GM12878 (cell line): ENCODE results near the gene TMCC3. TPM values are rescaled to one million over a fixed set of nuclear protein-coding genes. Genes with fewer than 3 reads are reported as not detected.

Source experiments
- ASH2L ChIP-seq: fragments of 300-600, 200-600 bp; sonication (generic); IDR thresholded peaks from 2 replicates; pipeline ENCODE4 v1.6.1; 2017; ENCODE audit warnings: low read depth, mild to moderate bottlenecking, borderline replicate concordance
- BACH1 ChIP-seq: fragments of 450-650 bp; IDR thresholded peaks from 2 replicates; pipeline ENCODE4 v1.6.1; 2017; ENCODE audit warnings: mild to moderate bottlenecking, borderline replicate concordance
- BCL3 ChIP-seq: IDR thresholded peaks from 2 replicates; pipeline ENCODE4 v1.6.1; 2011; ENCODE audit warnings: borderline replicate concordance, low read depth, mild to moderate bottlenecking, moderate library complexity, low read length; ENCODE audit not compliant: insufficient read depth, poor library complexity, severe bottlenecking
- BMI1 ChIP-seq: fragments of 450-650 bp; IDR thresholded peaks from 2 replicates; pipeline ENCODE4 v1.6.1; 2016; ENCODE audit warnings: mild to moderate bottlenecking, moderate library complexity, borderline replicate concordance
- CBFB ChIP-seq: IDR thresholded peaks from 2 replicates; pipeline ENCODE4 v1.6.1; 2016; ENCODE audit warnings: antibody characterized with exemption, low read depth
- CREM ChIP-seq: IDR thresholded peaks from 2 replicates; pipeline ENCODE4 v1.6.1; 2014; ENCODE audit warnings: antibody characterized with exemption, low read depth
- DPF2 ChIP-seq: fragments of 450-650 bp; IDR thresholded peaks from 2 replicates; pipeline ENCODE4 v1.6.1; 2017; ENCODE audit warnings: mild to moderate bottlenecking
- E2F4 ChIP-seq: IDR thresholded peaks from 2 replicates; pipeline ENCODE4 v1.6.1; 2012; ENCODE audit warnings: low read depth, low read length, improper control_type of control experiment
- EED ChIP-seq: sonication (generic); IDR thresholded peaks from 2 replicates; pipeline ENCODE4 v1.6.1; 2016; ENCODE audit warnings: antibody characterized with exemption, low read depth
- FOXM1 ChIP-seq: IDR thresholded peaks from 2 replicates; pipeline ENCODE4 v1.6.1; 2012; ENCODE audit warnings: low read depth, mild to moderate bottlenecking, inconsistent platforms, low read length, moderate library complexity
- HDAC6 ChIP-seq: fragments of 200-600 bp; sonication (generic); IDR thresholded peaks from one replicate; pipeline ENCODE4 v1.8.0; 2017; ENCODE audit warnings: antibody characterized with exemption; ENCODE audit not compliant: unreplicated experiment
- IKZF1 ChIP-seq: fragments of 450-650 bp; conservative IDR thresholded peaks from 2 replicates; pipeline ENCODE4 v1.6.1; 2017; ENCODE audit warnings: antibody characterized with exemption, mild to moderate bottlenecking
- MEF2A ChIP-seq: IDR thresholded peaks from 2 replicates; pipeline ENCODE4 v1.6.1; 2011; ENCODE audit warnings: low read depth, mild to moderate bottlenecking, low read length, moderate library complexity; ENCODE audit not compliant: insufficient read depth
- RAD21 ChIP-seq: IDR thresholded peaks from 2 replicates; pipeline ENCODE4 v1.6.1; 2011; ENCODE audit warnings: mild to moderate bottlenecking, low read depth, low read length, moderate library complexity; ENCODE audit not compliant: insufficient read depth
- REST ChIP-seq: IDR thresholded peaks from 2 replicates; pipeline ENCODE4 v1.6.1; 2012; ENCODE audit warnings: mild to moderate bottlenecking, low read depth, low read length
- RUNX3 ChIP-seq: IDR thresholded peaks from 2 replicates; pipeline ENCODE4 v1.6.1; 2012; ENCODE audit warnings: low read length, inconsistent platforms
- SIN3A ChIP-seq: IDR thresholded peaks from 2 replicates; pipeline ENCODE4 v1.6.1; 2012; ENCODE audit warnings: low read depth, low read length, improper control_type of control experiment
- STAT3 ChIP-seq: IDR thresholded peaks from 2 replicates; pipeline ENCODE4 v1.6.1; 2011; ENCODE audit warnings: low read depth, low read length, improper control_type of control experiment
- SUZ12 ChIP-seq: fragments of 200-600 bp; sonication (generic); IDR thresholded peaks from one replicate; pipeline ENCODE4 v1.6.1; 2018; ENCODE audit warnings: antibody characterized with exemption, mild to moderate bottlenecking; ENCODE audit not compliant: unreplicated experiment
- USF2 ChIP-seq: IDR thresholded peaks from 2 replicates; pipeline ENCODE4 v1.6.1; 2011; ENCODE audit warnings: low read depth, low read length, improper control_type of control experiment, borderline replicate concordance
- YY1 ChIP-seq: IDR thresholded peaks from 2 replicates; pipeline ENCODE4 v1.6.1; 2011; ENCODE audit warnings: low read depth, mild to moderate bottlenecking, low read length
- ZBED1 ChIP-seq: IDR thresholded peaks from 2 replicates; pipeline ENCODE4 v1.6.1; 2016; ENCODE audit warnings: borderline replicate concordance
- ZSCAN29 ChIP-seq: fragments of 450-650 bp; IDR thresholded peaks from 2 replicates; pipeline ENCODE4 v1.6.1; 2017; ENCODE audit warnings: mild to moderate bottlenecking, moderate library complexity
- polyA plus RNA-seq, 11 experiments: library from polyadenylated mRNA; depleted of rRNA in 4 of 11; unstranded in 6 of 11; stranded (reverse) in 5 of 11; fragments of >200 nt; fragmentation: Nextera tagmentation in 4 of 11; fragmentation: Illumina TruSeq in 1 of 11; extraction: Ambion mirVana in 4 of 11; extraction: Trizol in 1 of 11; gene quantifications; 1 replicate in 1 of 11; 2 replicates in 10 of 11; pipeline versions ENCODE4 v1.2.1 to v1.2.3, GENCODE V29; 2011 to 2016; ENCODE audit warnings: inconsistent platforms in 2 of 11, missing spikeins in 2 of 11, low read depth in 1 of 11
- total RNA-seq, 4 experiments: library from RNA; depleted of rRNA in 3 of 4; stranded (reverse); fragments of >200 nt in 3 of 4; fragmentation: Illumina TruSeq in 1 of 4; extraction: Trizol in 1 of 4; gene quantifications; 2 replicates each; pipeline versions ENCODE4 v1.2.1 to v1.2.3, GENCODE V29; 2013 to 2021
- TF ChIP-seq, protein P1 (sequence below): fragments of 450-650 bp; IDR thresholded peaks from 2 replicates; pipeline ENCODE4 v1.6.1; 2016; ENCODE audit warnings: mild to moderate bottlenecking

The TMCC3 gene
- total and polyA plus RNA-seq, 10 of the 15 experiments (the other 5 are each of a cell fraction or from before 2014, with no cell fraction given): 5.8 to 29.8 (median 12.6) TPM

DNA sequence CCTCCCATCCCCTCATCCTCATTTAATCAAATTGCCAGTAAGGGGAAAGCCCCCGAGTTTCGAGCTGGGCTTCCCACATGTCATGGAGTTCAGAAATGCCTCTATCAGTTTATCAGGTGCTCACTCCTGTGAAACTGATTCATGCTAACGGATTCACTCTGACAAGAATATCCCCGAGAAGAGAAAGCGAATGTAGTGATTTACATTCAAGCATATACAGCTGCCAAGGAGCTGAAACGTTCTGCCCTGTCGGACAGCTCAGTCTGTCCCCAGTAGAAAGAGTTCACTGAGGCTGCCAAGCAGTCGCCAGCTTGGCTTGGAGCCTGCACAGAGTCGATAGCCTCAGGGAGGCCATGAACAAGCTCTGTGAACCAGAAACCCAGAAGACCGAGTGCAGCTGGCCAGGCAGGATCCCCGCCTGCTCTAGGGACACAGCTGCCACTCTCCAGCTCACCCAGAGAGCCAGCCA, 88.4 kb downstream of the TMCC3 start (continued):
- no peak for TF ChIP-seq STAT3
- peak; percentile 76; the same call in 1 of the 2 replicates for TF ChIP-seq ZBED1
- no peak for TF ChIP-seq USF2
- no peak for TF ChIP-seq E2F4
- TF ChIP-seq BMI1: no peak
- peak; percentile 38; the same call in 1 of the 2 replicates for TF ChIP-seq CREM
- TF ChIP-seq RUNX3: peak; percentile 63
- 0 out of 2 replicates have a peak, but pooled peaks have one; percentile 7 for TF ChIP-seq RAD21
- TF ChIP-seq ZSCAN29: no peak
- TF ChIP-seq REST: no peak
- no peak for TF ChIP-seq BACH1
- TF ChIP-seq FOXM1: peak; percentile 51; the same call in 1 of the 2 replicates
- TF ChIP-seq DPF2: 0 out of 2 replicates have a peak, but pooled peaks have one; percentile 7
- no peak for TF ChIP-seq ASH2L
- no peak for TF ChIP-seq SUZ12
- TF ChIP-seq MEF2A: peak; percentile 63; the same call in 1 of the 2 replicates
- no peak for TF ChIP-seq HDAC6
- TF ChIP-seq IKZF1: peak; percentile 29
- TF ChIP-seq EED: peak; percentile 80
- TF ChIP-seq, protein P1, sequence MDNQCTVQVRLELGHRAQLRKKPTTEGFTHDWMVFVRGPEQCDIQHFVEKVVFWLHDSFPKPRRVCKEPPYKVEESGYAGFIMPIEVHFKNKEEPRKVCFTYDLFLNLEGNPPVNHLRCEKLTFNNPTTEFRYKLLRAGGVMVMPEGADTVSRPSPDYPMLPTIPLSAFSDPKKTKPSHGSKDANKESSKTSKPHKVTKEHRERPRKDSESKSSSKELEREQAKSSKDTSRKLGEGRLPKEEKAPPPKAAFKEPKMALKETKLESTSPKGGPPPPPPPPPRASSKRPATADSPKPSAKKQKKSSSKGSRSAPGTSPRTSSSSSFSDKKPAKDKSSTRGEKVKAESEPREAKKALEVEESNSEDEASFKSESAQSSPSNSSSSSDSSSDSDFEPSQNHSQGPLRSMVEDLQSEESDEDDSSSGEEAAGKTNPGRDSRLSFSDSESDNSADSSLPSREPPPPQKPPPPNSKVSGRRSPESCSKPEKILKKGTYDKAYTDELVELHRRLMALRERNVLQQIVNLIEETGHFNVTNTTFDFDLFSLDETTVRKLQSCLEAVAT: no peak
- 0 out of 2 replicates have a peak, but pooled peaks have one; percentile 17 for TF ChIP-seq CBFB
- no peak for TF ChIP-seq BCL3
- TF ChIP-seq YY1: no peak
- TF ChIP-seq SIN3A: no peak
